Spleen (tissue), 7 donors: ENCODE data around the gene SHC1.

ENCODE experiments used
- CTCF ChIP-seq, 11 experiments: fragments of 200-600 bp in 7 of 11; fragments of 450-650 bp in 4 of 11; sonication (generic) in 4 of 11; IDR thresholded peaks in 8 of 11; conservative IDR thresholded peaks in 3 of 11; 1 replicate in 7 of 11; 2 replicates in 4 of 11; pipeline versions ENCODE4 v1.4.0 to v1.8.0; 2016 to 2021; ENCODE audit warnings: antibody characterized with exemption in 11 of 11, inconsistent platforms in 4 of 11, mild to moderate bottlenecking in 1 of 11
- POLR2A ChIP-seq, 3 donors: fragments of 450-650 bp; IDR thresholded peaks; one replicate each; pipeline ENCODE4 v1.5.1; 2017; ENCODE audit warnings: antibody characterized with exemption in 3 of 3, mild to moderate bottlenecking in 1 of 3
- donor health status: DM: no; HTN: no; CAD: no; lungs with moderate emphysema.
- donor health status: DM: no; HTN: no; CAD: no.
- donor health status: DM: no; HTN: no; CAD: no.

- TF ChIP-seq CTCF (IDR thresholded peaks at IDR 0.05 in 8 of 11, conservative IDR thresholded peaks at IDR 0.05 in 3 of 11) (no peak), POLR2A (IDR thresholded peaks at IDR 0.05) (no peak)
Observed at GRCh38 chr1:154990276-154990675, 19.7 kb upstream of the SHC1 start.
